ENCODE measurements around the gene LMF1.

DNA sequence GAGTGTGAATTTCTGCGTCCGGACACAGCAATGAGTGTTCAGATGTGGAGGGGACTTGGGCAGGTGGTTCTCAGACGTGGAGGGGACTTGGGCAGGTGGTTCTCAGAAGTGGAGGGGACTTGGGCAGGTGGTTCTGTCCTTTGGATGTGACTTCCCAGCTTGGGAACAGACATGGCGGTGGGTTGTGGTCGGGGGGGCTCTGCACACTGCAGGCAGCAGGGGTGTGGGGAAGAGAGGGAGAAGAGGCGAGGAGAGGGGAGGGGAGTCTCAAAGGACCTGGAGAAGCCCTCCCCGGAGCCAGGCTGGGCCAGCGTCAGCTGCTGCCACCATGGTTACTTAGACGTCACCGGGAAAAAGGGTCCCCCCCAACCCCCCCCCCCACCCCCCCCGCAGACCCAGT, 20.6 kb upstream of the LMF1 start:
- TF ChIP-seq CTCF (conservative IDR thresholded peaks at IDR 0.05; ENCODE audit: low read length) (no peak), EZH2phosphoT487 (IDR thresholded peaks at IDR 0.05; ENCODE audit: borderline replicate concordance, low read depth, low read length) (no peak)

Data from OCI-LY7 (cell line).